GDM1 (cell line): ENCODE results near the gene SPRR1A.

Experiments used
- DNase-seq: peaks from one replicate; lab custom pipeline; 2025; lab: John Stamatoyannopoulos, UW

The SPRR1A gene, protein sequence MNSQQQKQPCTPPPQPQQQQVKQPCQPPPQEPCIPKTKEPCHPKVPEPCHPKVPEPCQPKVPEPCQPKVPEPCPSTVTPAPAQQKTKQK

DNA sequence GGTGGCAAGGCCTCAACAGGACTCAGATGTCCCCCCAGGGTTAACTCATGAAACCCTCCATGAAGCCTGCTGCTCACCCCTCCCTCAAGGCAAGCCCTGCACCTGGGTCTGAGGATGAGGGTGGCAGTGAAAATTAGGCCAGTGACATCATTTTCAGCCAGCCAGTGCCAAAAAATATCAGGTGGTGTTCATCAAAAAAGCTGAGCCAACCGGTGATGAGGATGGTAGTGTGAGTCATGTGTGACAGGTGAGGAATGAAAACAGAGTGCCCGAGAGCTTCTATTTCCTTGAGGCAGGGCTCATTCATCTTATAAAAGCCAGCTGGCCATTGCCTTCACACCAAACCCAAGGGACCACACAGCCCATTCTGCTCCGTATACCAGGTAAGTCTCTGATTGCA lies at the start of gene SPRR1A:
Gene SPRR1A, plus strand, starts transcription at position 339 of the 400 bp plus-strand sequence. CDS start 1,150 bp downstream, outside the sequence.
- no peak for DNase-seq

DNA sequence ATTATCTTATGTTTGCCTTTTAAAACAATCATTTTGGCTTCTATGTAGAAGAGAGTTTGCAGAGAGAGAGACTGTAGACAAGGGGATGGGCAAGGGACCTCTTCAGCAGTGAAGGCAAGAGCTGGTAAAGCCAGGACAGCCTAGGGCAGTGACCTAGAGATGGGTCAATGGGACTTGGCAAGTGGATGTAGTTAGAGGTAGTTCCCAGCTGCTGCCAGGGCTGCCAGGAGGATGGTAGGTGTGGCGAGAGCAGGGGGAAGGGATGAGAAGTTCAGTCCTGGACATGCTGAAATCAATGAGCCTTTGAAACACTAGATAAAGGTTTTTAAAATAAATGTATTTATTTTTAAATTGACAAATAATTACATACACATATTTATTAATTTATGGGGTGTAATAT lies 43.3 kb upstream of the SPRR1A start:
- no peak for DNase-seq

DNA sequence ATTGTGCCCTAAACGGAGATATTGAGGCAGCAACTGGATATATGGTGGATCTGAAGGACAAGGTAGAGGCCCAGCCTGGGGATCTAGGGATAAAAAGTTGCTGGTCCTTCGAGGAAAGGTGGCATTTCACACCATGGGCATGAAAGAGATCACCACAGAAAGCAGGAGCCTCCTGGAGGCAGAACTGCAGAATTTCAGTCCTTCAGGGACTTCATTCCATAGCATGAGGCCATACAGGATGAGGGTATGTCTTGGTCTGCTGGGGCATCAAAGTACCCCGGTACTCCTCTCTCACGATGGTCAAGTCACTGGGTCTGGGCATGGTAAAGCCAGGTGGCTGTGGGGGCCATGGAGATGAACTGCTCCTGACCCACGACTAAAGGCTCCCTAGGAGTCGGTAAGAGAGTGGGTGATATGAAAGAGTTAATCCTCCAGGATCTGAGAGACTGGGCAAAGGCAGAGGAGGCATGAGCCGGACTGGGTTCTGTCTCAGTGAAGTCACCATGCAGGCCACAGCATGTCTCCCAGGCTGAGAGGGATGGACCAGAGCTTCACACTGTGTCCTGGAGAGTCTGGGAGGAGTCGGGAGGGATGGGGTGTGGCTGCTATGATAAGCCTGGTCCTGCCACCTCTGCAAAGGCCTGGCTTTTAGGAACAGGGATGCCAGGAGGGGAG lies 42.7 kb upstream of the SPRR1A start:
- no peak for DNase-seq

DNA sequence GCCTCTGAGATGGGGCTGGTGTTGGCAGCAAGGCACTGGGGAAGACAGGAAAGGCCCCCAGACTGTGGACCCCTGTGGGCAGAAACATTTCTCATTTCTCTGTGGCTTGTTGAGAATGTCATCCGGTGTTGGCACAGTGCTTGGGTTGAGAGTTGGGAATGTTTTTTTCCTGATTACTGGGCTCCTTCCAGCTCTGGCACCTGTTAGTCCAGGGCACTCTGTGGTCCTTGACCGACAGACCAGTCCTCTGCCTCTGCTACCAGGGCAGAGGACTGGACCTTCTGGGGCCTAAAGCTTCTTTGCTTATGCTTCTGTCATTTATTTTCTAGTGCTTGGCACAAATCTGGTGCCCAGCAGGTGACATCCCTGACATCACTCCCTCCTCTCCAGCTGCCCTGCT lies 41.7 kb upstream of the SPRR1A start:
- no peak for DNase-seq

DNA sequence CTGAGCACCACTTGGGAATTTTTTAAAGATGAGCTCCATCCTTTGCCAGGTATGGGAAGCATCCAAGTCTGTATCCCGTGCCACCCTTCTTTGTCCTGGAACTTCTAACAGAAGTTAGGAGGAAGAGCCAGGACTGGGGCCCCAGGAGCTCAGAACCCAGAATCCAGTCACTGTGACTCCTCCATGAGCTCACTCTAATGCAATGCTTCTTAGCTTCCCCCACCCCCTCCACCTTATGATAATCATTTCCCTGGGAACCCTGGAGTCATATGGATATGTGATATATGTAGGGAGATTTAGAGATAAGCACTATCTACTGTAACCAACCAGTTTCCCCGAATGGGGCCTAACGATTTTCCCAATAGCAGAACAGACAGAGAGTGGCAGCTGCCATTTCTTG lies 37.6 kb upstream of the SPRR1A start:
- DNase-seq = no peak

DNA sequence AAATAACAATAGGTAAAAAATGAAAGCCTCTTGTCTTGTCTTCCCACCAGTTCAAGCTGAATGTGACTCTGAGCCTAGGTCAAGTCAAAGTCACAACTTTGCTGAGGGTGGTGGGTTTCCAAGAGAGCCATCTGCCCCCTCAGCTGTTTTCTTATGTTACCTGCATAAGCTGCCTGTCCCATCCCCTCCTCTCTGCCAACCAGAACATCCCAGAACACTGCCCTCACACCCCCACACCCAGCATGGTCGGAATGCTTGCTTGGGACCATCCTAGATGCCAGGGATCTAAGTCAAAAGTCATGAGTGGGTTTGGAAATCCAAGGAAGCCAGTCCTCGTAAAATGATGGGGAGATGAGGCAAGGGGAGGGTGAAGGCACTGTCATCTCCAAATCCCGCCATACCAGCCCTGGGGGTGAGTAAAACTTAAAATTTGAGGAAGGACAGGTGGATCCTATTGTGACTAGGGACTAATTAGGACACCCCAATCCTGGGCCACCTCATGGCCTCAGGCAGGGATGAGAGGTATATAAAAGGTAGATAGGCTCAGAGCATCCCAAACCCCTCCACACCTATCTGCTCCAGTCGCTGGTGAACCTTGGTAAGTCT lies 37.1 kb upstream of the SPRR1A start, which contains the start of gene SPRR5:
Gene SPRR5, plus strand, starts transcription at position 556 of the 606 bp plus-strand sequence. CDS start 1,349 bp downstream, outside the sequence.
- DNase-seq = no peak

DNA sequence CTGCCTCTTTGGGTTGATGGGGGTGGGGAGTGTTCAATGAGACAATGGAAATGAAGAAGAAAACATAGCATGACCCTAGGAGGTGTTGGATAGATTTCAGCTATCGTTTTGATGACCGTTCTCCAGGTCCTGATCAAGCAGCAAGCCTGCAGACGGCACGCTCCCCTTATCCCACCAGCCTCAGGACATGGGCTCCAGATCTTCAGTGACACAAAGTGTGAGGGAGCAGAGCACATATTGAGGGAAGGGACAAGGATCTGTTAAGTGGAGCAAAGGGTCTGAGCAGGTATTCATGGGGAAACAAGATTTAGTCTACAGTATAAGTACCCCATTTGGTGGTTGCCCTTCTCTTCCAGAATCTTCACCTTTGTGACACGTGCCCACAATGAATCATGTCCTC lies 32.2 kb upstream of the SPRR1A start:
- DNase-seq = no peak

DNA sequence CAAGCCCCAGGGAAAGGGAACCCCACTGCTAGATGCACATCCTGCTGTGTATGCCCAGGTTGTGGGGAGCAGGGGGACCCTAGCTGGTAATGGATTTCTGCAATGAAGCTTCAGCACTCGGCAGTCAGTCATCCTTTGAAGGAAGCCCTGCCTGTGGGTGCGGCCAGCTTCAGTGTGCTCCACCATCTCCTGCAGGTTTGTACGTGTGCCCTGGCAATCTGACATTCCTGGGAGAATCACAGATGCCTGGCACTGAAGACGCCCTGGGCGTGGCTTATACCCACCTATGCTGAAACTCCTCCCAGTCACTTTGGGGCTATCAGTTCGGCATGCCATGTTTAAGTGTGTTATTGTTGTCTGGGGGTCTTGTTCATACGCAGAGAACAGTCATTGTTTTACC lies 30.1 kb upstream of the SPRR1A start:
- no peak for DNase-seq

DNA sequence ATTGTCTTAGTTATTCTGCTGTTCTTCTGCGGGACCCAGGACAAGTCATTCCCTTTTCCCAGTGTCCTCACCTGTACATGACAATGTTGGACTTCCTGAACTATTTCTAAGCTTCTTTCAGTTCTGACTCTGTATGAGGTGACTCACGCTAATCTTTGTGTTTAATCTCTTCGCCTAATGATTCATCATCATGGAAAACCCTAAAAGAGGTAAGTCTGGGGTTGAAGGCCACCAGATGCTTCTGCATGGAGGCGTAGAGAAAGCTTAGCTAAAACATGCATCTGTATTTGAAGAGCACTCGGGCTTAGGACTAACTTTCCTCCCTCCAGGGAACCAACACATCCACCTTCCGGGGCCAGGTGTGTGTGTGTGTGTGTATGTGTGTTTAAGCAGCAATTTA lies 29.4 kb upstream of the SPRR1A start:
- no peak for DNase-seq

DNA sequence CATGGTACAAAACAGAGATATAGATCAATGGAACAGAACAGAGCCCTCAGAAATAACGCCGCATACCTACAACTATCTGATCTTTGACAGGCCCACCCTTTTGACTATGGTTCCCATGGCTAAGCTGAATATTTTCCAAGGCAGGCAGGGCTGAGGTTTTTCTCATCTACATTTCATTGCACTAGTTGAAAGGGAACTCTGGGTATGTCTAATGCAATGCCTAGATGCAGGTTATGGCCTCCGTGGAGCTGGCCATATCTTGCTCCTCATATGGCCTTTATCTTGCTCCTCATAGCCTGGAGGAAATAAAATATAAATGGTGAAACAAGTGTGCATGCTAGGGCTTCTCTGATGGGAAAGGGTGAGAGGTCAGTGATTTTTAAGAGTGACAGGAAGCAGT lies 26.3 kb upstream of the SPRR1A start:
- DNase-seq = no peak

DNA sequence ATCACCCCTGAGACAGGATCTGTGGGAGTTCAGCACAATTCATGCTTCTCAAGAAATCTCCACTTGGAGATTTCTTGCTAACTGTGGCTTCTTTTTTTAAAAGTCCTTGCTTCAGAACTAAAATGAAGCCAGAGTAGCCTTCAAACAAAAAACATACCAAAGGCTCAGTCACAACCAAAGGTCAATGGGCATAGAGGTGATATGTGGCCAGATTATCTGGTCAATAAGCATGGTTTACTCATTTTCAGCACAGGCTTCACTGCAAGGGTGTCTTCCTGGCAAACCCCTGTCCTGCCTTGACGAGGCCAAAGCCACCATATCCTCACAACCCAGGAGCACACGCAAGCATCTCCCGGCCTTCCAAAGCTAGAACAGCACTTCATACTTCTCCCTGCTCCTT lies 24.6 kb upstream of the SPRR1A start:
- DNase-seq = no peak

DNA sequence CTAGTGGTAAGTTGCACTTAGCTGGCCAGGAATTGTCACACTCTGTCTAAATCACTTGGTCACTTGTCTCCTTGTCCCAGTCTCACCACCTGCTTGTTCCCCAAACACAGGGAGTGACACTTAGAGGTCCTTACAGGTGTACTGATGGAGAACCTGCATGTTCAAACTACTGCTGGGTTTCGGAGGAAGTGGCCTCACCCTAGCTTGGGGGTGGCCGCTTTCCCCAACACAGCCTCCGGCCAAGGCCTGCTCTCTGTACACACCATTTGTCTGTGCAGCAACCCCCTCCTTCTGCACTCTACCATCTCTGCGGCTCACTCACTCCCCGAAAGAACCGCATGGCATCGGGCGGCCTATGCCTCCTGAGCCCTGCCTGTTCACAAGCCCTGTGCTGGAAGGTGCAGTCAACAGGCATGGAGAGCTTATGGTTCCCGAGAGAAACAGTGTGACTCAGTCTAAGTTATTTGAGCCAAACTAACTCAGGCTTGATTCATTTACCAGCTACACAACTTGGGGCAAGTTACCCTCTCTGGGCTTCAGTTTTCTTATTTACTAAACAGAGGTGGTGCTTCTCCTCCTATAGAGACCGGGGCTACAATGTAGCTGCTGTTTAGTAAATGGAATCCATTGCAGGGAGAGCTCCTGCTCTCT lies 24.0 kb upstream of the SPRR1A start:
- DNase-seq = no peak

DNA sequence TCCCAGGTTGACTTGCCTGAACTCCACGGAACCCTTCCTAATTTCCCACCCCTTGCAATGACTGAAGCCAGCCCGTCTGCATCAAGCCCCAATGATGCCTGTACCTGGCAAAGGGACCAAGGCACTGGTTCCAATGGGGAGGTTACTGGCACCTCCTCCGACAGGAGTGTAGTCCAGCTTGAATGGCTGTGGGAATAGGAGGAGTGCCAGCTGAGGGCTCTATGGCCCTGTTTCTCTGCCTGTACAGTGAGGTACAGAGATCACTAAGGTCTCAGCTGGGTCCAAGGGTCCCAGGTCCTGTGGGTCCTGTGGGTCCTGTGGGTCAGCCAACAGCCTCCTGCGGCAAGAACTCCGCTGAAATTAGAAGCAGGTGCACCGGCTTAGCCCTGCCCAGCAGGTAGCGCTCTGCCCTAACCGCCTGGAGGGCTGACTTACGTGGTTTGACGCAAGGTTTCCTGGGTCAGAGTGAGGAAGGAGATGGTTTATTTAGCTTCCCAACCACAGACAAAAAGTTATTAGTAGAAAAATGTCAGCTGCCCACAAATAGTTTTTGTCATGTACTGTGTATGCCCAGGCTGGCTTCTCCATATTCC lies 23.3 kb upstream of the SPRR1A start:
- DNase-seq = no peak

DNA sequence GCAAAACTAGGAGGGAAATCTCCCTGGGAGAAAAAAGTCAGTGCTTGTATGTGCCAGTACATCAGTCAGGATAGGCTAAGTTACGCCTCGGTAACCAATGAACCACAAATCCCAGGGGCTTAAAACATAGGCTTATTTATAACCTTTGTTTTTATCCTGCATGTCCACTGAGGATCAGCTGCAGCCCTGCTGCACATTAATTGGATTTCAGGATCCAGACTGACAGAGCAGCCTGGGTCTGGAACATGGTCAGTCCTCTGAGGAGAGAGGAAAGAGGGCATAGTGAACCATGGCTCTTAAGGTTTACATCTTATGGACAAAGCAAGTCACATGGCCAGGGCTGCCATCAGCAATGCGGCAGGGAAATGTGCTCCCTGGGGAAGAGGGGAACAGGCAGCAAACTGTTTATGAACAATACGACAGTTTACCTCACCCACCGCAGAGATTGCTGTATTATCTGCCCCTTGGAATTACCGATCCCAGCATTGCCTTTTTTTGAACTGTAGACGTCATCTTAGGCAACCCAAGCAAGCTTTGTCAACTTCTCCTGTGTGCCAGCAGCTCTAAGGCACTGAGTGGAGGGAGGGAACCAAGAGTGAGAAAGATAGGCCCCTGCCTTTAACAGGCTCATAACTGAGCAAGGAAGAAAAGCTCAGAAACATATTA lies 22.5 kb upstream of the SPRR1A start:
- DNase-seq = no peak

DNA sequence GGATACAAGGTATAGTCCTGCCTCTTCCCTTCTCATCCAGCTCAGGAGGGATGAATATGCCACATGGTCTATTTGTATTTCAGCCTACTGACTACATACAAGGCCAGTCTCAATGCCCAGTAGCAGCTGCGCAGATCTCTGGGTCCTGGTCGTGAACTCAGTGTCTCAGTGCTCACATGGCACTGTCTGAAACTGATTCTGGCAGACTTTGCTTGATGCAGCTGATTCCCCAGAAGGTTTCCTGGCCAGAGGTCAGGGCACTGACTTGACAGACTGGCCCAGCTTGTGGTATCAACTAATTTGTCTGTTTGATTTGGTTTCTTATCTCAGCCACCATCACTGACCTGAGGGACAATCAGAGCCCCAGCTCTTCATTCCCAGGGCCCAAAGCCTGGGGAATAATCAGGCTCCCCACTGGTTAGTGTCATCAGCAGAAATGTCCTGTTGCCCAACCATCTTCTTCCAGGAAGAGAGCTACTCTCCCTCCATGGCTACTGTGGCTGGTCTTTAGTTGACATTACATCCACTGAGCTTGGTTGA lies 20.9 kb upstream of the SPRR1A start:
- no peak for DNase-seq

DNA sequence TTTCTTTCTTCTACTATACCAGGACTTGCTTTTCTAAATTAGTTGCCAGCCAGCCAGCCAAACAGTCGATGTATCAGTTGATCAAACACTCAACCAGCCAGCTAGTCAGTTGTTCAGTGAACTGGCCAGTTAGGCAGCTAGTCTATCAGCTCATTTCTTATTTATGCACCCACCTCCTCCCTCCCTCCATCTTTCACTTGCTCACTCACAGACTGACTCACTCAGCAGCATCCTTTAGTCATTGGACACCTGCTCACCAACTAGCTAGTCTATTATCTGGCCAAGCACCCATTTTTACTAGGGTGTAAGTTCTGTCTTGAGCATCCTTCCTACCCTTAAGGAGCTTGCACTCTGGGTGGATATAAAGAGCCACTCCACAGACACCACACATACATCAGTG lies 19.3 kb upstream of the SPRR1A start:
- DNase-seq = no peak

DNA sequence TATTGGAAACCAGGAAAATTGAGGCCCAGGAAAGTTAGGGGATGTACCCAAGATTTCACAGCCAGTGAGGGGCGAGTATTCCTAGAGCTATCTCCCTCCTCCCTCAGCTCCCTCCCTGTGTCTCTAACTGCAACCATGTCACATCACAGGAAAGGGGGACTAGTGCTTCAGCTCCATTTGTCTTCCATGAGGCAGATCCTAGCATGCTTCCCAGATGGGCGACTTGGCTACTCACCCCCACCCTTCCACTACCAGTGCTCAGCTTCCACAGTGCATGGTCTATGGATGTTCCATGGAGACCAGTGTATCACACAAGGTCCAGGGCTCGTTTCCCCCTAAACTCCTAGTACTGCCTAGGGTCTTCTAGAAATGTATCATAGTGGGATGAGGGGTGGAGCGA lies 18.0 kb upstream of the SPRR1A start:
- DNase-seq = no peak

DNA sequence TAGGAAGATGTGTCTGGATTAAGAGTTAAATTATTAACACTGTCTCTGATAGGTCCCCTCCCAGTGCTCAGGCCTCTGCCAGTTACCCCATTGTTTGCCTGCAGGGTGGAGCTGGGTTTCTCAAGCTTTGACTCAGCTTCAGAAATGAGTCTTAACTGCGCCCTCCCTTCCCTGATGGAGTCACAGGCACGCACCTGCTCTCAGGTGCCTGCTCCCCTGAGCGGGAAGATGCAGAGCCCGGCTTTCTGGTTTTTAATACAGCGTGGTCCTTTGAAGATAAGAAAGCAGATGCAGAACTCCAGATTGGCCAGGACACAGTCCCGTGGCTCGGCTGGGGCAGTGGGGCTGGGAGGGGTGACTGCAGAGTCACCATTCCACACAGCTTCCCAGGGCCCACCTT lies 16.7 kb upstream of the SPRR1A start:
- DNase-seq = no peak

DNA sequence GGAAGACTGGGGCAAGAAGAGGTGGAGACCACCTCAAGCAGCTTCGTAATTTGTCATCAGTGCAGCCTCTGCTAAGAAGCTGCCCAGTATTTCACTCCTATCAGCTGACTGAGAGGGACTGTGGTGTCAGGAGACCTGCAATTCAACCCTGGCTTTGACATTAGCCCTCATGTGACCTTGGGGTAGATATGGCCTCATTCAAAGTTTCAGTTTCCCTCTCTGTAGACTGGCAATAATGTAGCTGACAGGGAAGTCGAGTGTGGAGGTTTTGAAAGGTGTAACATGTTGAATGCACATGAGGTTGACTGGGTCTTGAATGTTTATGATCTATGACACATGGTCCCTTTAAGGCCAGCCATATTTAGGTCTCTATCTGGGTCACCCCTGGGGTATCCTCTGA lies 15.6 kb upstream of the SPRR1A start:
- no peak for DNase-seq

DNA sequence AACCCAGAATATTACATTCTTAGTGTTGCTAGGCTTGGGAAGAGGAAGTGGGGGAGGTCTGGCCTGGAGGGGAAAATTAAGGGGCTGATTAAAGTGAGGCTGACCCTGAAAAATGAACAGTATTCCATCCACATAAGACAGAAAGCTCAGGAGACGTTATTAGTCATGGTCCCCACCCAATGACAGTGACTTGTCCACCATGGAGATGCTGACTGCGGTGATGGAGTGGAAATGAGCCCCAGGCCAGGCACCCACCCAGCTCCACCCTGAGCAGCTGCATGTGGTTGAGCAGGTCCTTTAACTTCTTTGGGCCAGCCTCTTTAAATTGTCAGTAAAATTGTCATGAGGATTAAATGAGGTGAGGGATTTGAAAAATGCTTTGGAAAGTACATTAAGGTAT lies 14.8 kb upstream of the SPRR1A start:
- DNase-seq = no peak

DNA sequence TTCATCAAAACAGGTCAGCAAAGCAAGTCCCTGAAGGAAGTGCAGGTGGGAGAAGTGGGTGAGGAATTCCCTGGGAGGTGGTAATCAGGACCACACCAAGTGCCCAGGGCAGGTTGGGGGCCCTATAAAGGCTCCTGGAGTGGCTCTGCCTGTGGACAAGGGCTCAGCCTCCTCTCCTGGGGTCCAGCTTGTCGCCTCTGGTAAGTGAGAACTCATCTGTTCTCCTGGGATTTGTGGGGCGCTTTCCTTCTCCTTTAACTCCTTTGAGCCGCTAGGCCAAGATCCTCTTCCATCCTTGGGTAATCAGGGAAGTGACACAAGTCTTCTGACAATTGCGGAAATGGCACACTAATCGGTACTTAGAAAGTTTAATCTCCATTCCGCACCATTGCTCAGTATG lies 13.4 kb upstream of the SPRR1A start, which contains the start of gene SPRR4:
Gene SPRR4, plus strand, starts transcription at position 154 of the 400 bp plus-strand sequence. CDS start 1,243 bp downstream, outside the sequence.
- DNase-seq = no peak
